ENCODE measurements around the gene FES.

DNA sequence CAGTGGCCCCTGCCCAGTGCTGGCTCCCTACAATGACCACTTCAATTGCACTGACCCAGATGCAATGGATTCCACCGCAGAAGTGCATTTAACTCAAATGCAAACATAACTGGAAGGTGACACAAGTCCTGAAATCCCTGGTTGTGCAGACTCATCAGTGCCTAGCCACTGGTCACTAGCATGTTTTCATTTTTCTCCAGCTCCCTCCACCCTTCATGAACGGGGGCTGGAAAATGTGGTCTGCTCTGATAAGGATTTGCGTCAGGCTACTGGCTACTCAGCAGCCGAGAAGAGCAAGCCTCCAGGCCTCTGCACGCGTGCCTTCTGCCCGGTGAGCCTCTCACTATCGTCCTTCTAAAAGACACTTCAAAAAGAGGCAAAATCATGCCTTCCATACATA, 43.4 kb upstream of the FES start:
- TF ChIP-seq, protein P1, sequence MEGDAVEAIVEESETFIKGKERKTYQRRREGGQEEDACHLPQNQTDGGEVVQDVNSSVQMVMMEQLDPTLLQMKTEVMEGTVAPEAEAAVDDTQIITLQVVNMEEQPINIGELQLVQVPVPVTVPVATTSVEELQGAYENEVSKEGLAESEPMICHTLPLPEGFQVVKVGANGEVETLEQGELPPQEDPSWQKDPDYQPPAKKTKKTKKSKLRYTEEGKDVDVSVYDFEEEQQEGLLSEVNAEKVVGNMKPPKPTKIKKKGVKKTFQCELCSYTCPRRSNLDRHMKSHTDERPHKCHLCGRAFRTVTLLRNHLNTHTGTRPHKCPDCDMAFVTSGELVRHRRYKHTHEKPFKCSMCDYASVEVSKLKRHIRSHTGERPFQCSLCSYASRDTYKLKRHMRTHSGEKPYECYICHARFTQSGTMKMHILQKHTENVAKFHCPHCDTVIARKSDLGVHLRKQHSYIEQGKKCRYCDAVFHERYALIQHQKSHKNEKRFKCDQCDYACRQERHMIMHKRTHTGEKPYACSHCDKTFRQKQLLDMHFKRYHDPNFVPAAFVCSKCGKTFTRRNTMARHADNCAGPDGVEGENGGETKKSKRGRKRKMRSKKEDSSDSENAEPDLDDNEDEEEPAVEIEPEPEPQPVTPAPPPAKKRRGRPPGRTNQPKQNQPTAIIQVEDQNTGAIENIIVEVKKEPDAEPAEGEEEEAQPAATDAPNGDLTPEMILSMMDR (IDR thresholded peaks at IDR 0.05): no peak
- TF ChIP-seq MXI1 (IDR thresholded peaks at IDR 0.05; ENCODE audit: low read depth, low read length): peak; percentile 51; the same call in 1 of the 2 replicates
- no peak for TF ChIP-seq EP300 (IDR thresholded peaks at IDR 0.05; ENCODE audit: borderline replicate concordance in 1 of 2, low read depth in 1 of 2, low read length in 1 of 2)
- TF ChIP-seq, protein P2, sequence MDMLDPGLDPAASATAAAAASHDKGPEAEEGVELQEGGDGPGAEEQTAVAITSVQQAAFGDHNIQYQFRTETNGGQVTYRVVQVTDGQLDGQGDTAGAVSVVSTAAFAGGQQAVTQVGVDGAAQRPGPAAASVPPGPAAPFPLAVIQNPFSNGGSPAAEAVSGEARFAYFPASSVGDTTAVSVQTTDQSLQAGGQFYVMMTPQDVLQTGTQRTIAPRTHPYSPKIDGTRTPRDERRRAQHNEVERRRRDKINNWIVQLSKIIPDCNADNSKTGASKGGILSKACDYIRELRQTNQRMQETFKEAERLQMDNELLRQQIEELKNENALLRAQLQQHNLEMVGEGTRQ (IDR thresholded peaks at IDR 0.05; ENCODE audit: borderline replicate concordance, low read depth, low read length): no peak
- TF ChIP-seq RAD21 (IDR thresholded peaks at IDR 0.05; ENCODE audit: low read length): no peak
- no peak for TF ChIP-seq YY1 (IDR thresholded peaks at IDR 0.05; ENCODE audit: low read depth)
- TF ChIP-seq POLR2AphosphoS5 (IDR thresholded peaks at IDR 0.05; ENCODE audit: low read depth, low read length): no peak
- TF ChIP-seq, protein P3, sequence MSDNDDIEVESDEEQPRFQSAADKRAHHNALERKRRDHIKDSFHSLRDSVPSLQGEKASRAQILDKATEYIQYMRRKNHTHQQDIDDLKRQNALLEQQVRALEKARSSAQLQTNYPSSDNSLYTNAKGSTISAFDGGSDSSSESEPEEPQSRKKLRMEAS (IDR thresholded peaks at IDR 0.05; ENCODE audit: low read depth): no peak
- TF ChIP-seq SMC3 (IDR thresholded peaks at IDR 0.05; ENCODE audit: low read depth, low read length): no peak
